ENCODE measurements around the gene TMPRSS11E. TPM values are rescaled to one million over a fixed set of nuclear protein-coding genes. Genes with fewer than 3 reads are reported as not detected.

TMPRSS11E gene
- total RNA-seq, 3 donors from 2014 or later = 1.3 to 3.3 TPM; not detected in 1

GRCh38 chr4:68434277-68434676 lies 13.0 kb upstream of the TMPRSS11E start:
- Histone ChIP-seq H3K4me3 (no peak overlapping the region), H3K4me1 (no peaks in the 10 kb centered on the region), H3K27ac (no peak overlapping the region), H3K9me3 (no peaks in the 10 kb centered on the region), H3K36me3 (no peaks in the 10 kb centered on the region), H3K27me3 (no peaks in the 10 kb centered on the region)
- intact Hi-C loops (cut with DNase I; ENCODE audit: low total_unique reads) = no loop called here
- TF ChIP-seq POLR2AphosphoS5 (IDR thresholded peaks at IDR 0.05) (no peak), POLR2A (IDR thresholded peaks at IDR 0.05) (no peak), CTCF (IDR thresholded peaks at IDR 0.05) (no peak)
- no peak for DNase-seq (ENCODE audit: low spot score in 2 of 2)

- Histone ChIP-seq H3K4me1 (no peaks in the 10 kb centered on the region), H3K36me3 (no peaks in the 10 kb centered on the region), H3K27me3 (no peaks in the 10 kb centered on the region), H3K9me3 (no peaks in the 10 kb centered on the region), H3K27ac (no peak overlapping the region), H3K4me3 (no peak overlapping the region)
- no peak for DNase-seq (ENCODE audit: low spot score in 2 of 2)
- TF ChIP-seq POLR2A (IDR thresholded peaks at IDR 0.05) (no peak), CTCF (IDR thresholded peaks at IDR 0.05) (no peak), POLR2AphosphoS5 (IDR thresholded peaks at IDR 0.05) (no peak)
- intact Hi-C loops (cut with DNase I; ENCODE audit: low total_unique reads) = no loop called here
These were observed 12.4 kb upstream of the TMPRSS11E start for GRCh38 chr4:68434836-68435235.

GRCh38 chr4:68445111-68445510 lies 2.2 kb upstream of the TMPRSS11E start:
- no peak for DNase-seq (ENCODE audit: low spot score in 2 of 2)
- Histone ChIP-seq H3K9me3 (no peaks in the 10 kb centered on the region), H3K36me3 (no peaks in the 10 kb centered on the region), H3K27ac (no peak overlapping the region), H3K27me3 (no peaks in the 10 kb centered on the region), H3K4me3 (no peak overlapping the region), H3K4me1 (no peaks in the 10 kb centered on the region)
- intact Hi-C loops (cut with DNase I; ENCODE audit: low total_unique reads) = loop anchor here (10.0 kb wide), 1 partner anchor 1940 kb away; the partner anchor contains the start of gene SMR3B
- no peak for TF ChIP-seq CTCF (IDR thresholded peaks at IDR 0.05)
- no peak for TF ChIP-seq POLR2A (IDR thresholded peaks at IDR 0.05)
- no peak for TF ChIP-seq POLR2AphosphoS5 (IDR thresholded peaks at IDR 0.05)

- no peaks in the 10 kb centered on the region for H3K27me3 ChIP-seq
- TF ChIP-seq POLR2AphosphoS5 (IDR thresholded peaks at IDR 0.05) = no peak
- no peak for TF ChIP-seq POLR2A (IDR thresholded peaks at IDR 0.05)
- TF ChIP-seq CTCF (IDR thresholded peaks at IDR 0.05) = no peak
- intact Hi-C loops (cut with DNase I; ENCODE audit: low total_unique reads) = no loop called here
These were observed 4.3 kb downstream of the TMPRSS11E start for GRCh38 chr4:68451246-68452211.

GRCh38 chr4:68460085-68460484 lies 12.8 kb downstream of the TMPRSS11E start:
- Histone ChIP-seq H3K27ac (no peak overlapping the region), H3K4me1 (no peaks in the 10 kb centered on the region), H3K4me3 (no peak overlapping the region), H3K9me3 (no peaks in the 10 kb centered on the region), H3K36me3 (no peaks in the 10 kb centered on the region), H3K27me3 (no peaks in the 10 kb centered on the region)
- intact Hi-C loops (cut with DNase I; ENCODE audit: low total_unique reads) = no loop called here
- DNase-seq (ENCODE audit: low spot score in 2 of 2) = no peak
- TF ChIP-seq CTCF (IDR thresholded peaks at IDR 0.05) (no peak), POLR2A (IDR thresholded peaks at IDR 0.05) (no peak), POLR2AphosphoS5 (IDR thresholded peaks at IDR 0.05) (no peak)

More at GRCh38 chr4:68451246-68452211, 4.3 kb downstream of the TMPRSS11E start:
- no peaks in the 10 kb centered on the region for H3K4me1 ChIP-seq
- no peaks in the 10 kb centered on the region for H3K36me3 ChIP-seq
- no peak for DNase-seq (ENCODE audit: low spot score in 2 of 2)
- H3K9me3 ChIP-seq = no peaks in the 10 kb centered on the region
- H3K4me3 ChIP-seq = no peak overlapping the region
- no peak overlapping the region for H3K27ac ChIP-seq
